Choroid plexus epithelial cell (primary cell): Measurements from ENCODE around the gene RAB7A.
A peak's percentile ranks its signal among the peaks of the same experiment; 100 is the strongest.

ENCODE experiments used
- DNase-seq: peaks from one replicate; pipeline ENCODE4 v3.0.0-alpha.2; 2010; ENCODE audit warnings: low read depth
- H3K4me3 ChIP-seq: 2 replicates; pipeline ENCODE4 v1.5.1; 2011; ENCODE audit warnings: low read depth, mild to moderate bottlenecking, control low read depth, low read length, moderate library complexity
- TF ChIP-seq, protein P1 (sequence below): conservative IDR thresholded peaks from 2 replicates; pipeline ENCODE4 v1.5.1; 2011; ENCODE audit warnings: low read depth, mild to moderate bottlenecking, control low read depth, inconsistent platforms, low read length, moderate library complexity

Gene RAB7A

DNA sequence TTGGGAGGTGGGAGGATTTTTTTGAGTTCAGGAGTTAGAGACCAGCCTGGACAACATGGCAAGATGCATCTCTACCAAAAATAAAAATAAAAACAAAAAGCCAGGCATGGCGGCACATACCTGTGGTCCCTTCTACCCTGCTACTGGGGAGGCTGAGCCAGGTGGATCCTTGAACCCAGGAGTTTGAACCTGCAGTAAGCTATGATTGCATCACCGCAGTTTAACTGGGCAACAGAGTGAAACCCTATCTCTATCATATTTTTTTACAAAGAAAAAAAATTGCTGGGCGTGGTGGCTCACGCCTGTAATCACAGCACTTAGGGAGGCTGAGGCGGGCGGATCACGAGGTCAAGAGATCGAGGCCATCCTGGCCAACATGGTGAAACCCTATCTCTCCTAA, 39.5 kb upstream of the RAB7A start:
- no peak for DNase-seq
- TF ChIP-seq, protein P1, sequence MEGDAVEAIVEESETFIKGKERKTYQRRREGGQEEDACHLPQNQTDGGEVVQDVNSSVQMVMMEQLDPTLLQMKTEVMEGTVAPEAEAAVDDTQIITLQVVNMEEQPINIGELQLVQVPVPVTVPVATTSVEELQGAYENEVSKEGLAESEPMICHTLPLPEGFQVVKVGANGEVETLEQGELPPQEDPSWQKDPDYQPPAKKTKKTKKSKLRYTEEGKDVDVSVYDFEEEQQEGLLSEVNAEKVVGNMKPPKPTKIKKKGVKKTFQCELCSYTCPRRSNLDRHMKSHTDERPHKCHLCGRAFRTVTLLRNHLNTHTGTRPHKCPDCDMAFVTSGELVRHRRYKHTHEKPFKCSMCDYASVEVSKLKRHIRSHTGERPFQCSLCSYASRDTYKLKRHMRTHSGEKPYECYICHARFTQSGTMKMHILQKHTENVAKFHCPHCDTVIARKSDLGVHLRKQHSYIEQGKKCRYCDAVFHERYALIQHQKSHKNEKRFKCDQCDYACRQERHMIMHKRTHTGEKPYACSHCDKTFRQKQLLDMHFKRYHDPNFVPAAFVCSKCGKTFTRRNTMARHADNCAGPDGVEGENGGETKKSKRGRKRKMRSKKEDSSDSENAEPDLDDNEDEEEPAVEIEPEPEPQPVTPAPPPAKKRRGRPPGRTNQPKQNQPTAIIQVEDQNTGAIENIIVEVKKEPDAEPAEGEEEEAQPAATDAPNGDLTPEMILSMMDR = no peak
- no peak overlapping the region for H3K4me3 ChIP-seq

DNA sequence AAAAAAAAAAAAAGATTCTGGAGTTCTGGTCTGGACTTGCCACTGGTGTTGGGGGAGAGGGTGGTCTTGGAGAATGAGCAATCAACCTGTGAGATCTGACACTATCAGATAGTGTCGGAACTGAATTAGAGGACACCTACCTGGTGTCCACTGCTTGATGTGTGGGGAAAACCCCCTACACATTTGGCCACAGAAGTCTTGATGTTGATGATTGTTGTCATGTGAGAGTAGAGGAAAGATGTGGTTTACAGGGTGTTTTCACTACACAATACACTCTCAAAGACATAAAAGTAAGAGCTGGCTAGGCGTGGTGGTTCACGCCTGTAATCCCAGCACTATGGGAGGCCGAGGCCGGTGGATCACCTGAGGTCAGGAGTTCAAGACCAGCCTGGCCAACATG, 36.9 kb upstream of the RAB7A start:
- H3K4me3 ChIP-seq = no peak overlapping the region
- no peak for DNase-seq
- TF ChIP-seq, protein P1 = no peak

DNA sequence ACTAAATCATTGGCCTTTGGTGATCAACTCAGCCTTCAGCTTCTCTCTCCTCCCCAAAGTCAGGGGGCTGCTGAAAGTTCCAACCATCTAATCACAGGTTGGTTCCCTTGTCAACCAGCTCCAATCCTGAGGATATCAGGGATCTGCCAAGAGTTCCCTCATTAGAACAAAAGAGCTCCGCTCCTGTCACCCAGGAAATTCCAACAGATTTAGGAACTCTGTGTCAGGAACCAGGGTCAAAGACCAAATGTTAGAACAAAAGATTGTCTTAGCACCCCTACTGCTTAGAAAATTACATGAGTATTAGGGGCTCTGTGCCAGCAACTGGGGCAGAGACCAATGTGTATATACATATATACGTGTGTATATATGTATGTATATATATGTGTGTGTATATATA, 32.3 kb upstream of the RAB7A start:
- DNase-seq = no peak
- H3K4me3 ChIP-seq = no peak overlapping the region
- TF ChIP-seq, protein P1 = no peak

DNA sequence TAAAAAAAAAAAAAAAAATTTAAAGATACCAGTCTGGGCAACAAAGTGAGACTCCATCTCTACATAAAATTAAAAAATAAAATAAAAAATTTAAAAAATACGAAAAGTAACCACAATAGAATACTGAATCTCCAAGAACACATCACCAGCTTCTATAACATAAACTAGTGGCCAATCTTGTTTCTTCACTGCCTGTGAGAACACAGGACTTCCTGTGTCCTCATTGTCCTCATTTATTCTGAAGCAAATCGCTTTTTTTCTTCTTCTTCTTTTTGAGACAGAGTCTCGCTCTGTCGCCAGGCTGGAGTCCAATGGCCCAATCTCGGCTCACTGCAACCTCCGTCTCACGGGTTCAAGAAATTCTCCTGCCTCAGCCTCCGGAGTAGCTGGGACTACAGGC, 28.6 kb upstream of the RAB7A start:
- H3K4me3 ChIP-seq = no peak overlapping the region
- TF ChIP-seq, protein P1 = no peak

DNA sequence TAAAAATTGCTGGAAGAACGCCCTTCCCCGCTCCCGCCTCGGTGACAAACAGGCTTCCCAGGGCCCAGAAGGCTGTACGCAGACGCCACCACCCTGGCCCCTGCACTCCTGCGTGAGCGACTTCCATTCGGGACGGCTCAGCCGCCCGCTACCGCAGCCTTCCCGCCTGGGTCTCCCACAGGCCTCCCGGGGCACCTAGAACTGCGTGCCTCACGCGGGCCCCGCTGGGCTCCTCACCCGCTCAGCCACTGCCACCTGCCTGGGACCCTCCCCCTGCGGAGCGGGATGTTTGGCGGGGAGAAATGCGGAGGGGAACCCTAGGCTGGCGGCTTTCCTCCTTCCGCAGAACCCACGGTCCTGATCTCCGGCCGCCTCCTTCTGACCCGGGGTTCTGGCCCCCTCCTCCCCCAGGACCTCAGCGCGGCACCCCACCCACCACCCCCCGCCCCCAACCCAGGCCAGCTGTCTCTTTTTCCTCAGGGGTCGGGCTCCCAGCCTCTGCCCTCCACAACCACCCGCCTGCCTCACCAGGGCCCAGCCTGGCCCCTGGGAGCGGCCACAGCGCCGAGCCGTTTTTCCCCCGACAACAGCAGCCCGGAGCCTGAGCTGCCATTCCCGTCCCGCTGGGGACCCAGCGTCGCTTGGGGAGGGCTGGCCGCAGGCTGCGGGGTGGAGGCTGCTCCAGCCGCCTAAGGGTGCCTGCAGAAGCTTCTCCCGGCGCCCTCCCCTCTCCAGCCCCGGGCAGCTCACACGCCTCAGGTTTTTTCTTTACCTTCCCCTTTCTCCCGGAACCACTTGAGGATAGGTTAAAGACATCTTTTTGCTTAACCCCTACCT, 27.6 kb upstream of the RAB7A start:
- TF ChIP-seq, protein P1 = no peak
- H3K4me3 ChIP-seq = peak overlapping the region; percentile 66
- peak; percentile 17 for DNase-seq

More for the DNA sequence above, 28.6 kb upstream of the RAB7A start:
- no peak for DNase-seq

DNA sequence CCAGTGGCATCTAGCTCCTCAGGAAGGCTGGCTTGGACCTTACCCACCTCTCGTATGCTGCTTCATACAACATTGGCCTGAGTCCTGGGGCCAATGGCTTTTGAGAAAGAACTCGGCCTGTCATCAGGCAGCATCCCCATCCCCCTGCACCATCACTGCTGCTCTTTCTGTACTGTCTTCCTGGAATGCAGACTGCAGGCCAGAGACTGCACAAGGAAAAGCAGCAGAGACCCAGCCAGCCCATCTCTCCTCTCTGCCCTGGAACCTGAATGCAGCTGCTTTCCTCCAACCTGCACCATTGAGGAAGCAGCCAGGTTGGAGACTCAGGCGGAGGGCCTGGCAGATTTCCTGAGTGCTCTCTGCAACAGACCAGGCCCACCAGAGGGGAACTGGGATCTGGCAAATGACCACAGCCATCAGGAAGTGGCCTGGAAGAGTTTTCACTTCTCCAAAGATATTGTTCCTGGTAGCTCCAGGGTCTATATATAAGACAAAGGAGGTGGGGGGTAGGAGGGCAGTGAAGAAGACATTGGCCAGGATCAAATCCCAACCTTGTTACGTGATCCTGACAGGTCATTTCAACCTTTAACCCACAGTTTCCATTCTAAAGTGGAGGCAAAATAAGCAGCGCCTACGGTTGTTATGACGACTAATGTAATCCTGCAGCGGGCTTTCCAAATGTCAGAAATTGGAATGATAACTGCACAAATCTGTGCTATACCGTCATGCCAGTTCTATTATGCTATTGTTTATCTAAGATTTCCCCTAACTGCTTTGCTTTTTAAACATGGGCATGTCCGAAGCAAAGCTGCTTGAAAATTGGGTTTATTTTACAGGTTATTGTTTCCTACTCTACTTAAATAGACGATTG, 24.4 kb upstream of the RAB7A start:
- TF ChIP-seq, protein P1 = no peak
- H3K4me3 ChIP-seq = no peak overlapping the region
- DNase-seq = no peak
